Uterus (tissue), 4 donors: Measurements from ENCODE around the gene TPCN1. TPM values are rescaled to one million over a fixed set of nuclear protein-coding genes. Genes with fewer than 3 reads are reported as not detected.
"Not testable (repeated sequence)": the region's sequence is repeated elsewhere in the genome, so short reads cannot be mapped to it uniquely, and the experiment has no call there.

Source experiments
- DNase-seq, 2 donors: peaks; one replicate each; pipeline ENCODE4 v3.0.0-alpha.2; 2019 to 2020
- H3K27ac ChIP-seq, 2 donors: fragments of 200-600 bp; sonication (generic); 1 replicate in 1 of 2; 2 replicates in 1 of 2; pipeline ENCODE4 v1.5.1; 2016 to 2018
- H3K27me3 ChIP-seq, 2 donors: fragments of 200-600 bp; sonication (generic); one replicate each; pipeline ENCODE4 v1.5.1; 2018 to 2019; ENCODE audit warnings: control low read depth in 1 of 2
- H3K36me3 ChIP-seq, 2 donors: fragments of 200-600 bp; sonication (generic); one replicate each; pipeline ENCODE4 v1.5.1; 2019; ENCODE audit warnings: control low read depth in 1 of 2
- H3K4me1 ChIP-seq, 2 donors: fragments of 200-600 bp; sonication (generic); one replicate each; pipeline ENCODE4 v1.5.1; 2018 to 2019; ENCODE audit warnings: control low read depth in 1 of 2
- H3K4me3 ChIP-seq, 2 donors: fragments of 200-600 bp; sonication (generic); 1 replicate in 1 of 2; 2 replicates in 1 of 2; pipeline ENCODE4 v1.5.1; 2018 to 2019; ENCODE audit warnings: mild to moderate bottlenecking in 1 of 2
- H3K9me3 ChIP-seq, 2 donors: fragments of 200-600 bp; sonication (generic); one replicate each; pipeline ENCODE4 v1.5.1; 2019; ENCODE audit warnings: control low read depth in 1 of 2
- CTCF ChIP-seq, 4 experiments: fragments of 200-600 bp in 2 of 4; fragments of 450-650 bp in 2 of 4; sonication (generic) in 2 of 4; IDR thresholded peaks; one replicate each; pipeline ENCODE4 v1.5.1; 2016 to 2019; ENCODE audit warnings: antibody characterized with exemption in 4 of 4, mild to moderate bottlenecking in 2 of 4, moderate library complexity in 1 of 4
- POLR2A ChIP-seq, 2 donors: fragments of 450-650 bp; IDR thresholded peaks; one replicate each; pipeline ENCODE4 v1.6.1; 2016; ENCODE audit warnings: antibody characterized with exemption in 2 of 2, mild to moderate bottlenecking in 1 of 2, moderate library complexity in 1 of 2
- intact Hi-C: fragments of 100-400 bp; cut with DNase I; formaldehyde crosslinking; loops from one replicate; pipeline ENCODE4 v1.15.1; 2023; ENCODE audit warnings: low total_unique reads
- total RNA-seq, 4 donors: library from RNA; depleted of rRNA in 3 of 4; stranded (reverse); fragments of >200 nt in 3 of 4; gene quantifications; one replicate each; pipeline versions ENCODE4 v1.1.0 to v1.2.4, GENCODE V29; 2014 to 2023
- donor health status: DM: yes; HTN: yes; CAD: no.

TPCN1 gene
- total RNA-seq, 4 donors from 2014 or later = 21.4 to 79.8 (median 52.9) TPM

GRCh38 chr12:113204804-113205203 is 16.5 kb upstream of the TPCN1 start:
- intact Hi-C loops = no loop called here
- H3K27ac ChIP-seq = no peak overlapping the region
- DNase-seq = no peak
- no peaks in the 10 kb centered on the region for H3K36me3 ChIP-seq
- no peaks in the 10 kb centered on the region for H3K27me3 ChIP-seq
- no peaks in the 10 kb centered on the region for H3K4me1 ChIP-seq
- H3K9me3 ChIP-seq = no peaks in the 10 kb centered on the region
- TF ChIP-seq POLR2A (IDR thresholded peaks at IDR 0.05) (no peak), CTCF (IDR thresholded peaks at IDR 0.05) (no peak)
- H3K4me3 ChIP-seq = no peak overlapping the region

GRCh38 chr12:113206802-113207201 is 14.5 kb upstream of the TPCN1 start:
- H3K36me3 ChIP-seq, intact Hi-C loops, H3K4me1 ChIP-seq, H3K27ac ChIP-seq, H3K4me3 ChIP-seq, H3K27me3 ChIP-seq, DNase-seq, H3K9me3 ChIP-seq: not testable (repeated sequence)

- H3K4me1 ChIP-seq = no peaks in the 10 kb centered on the region
- no peak overlapping the region for H3K27ac ChIP-seq
- H3K36me3 ChIP-seq = no peaks in the 10 kb centered on the region
- TF ChIP-seq CTCF (IDR thresholded peaks at IDR 0.05) (no peak), POLR2A (IDR thresholded peaks at IDR 0.05) (no peak)
- intact Hi-C loops = no loop called here
- no peak overlapping the region for H3K4me3 ChIP-seq
- H3K9me3 ChIP-seq = no peaks in the 10 kb centered on the region
- no peak for DNase-seq
- H3K27me3 ChIP-seq = no peaks in the 10 kb centered on the region
These were observed 13.6 kb upstream of the TPCN1 start for GRCh38 chr12:113207613-113208040.

GRCh38 chr12:113208041-113208934 is 13.0 kb upstream of the TPCN1 start:
- no peak overlapping the region for H3K4me3 ChIP-seq
- intact Hi-C loops = no loop called here
- TF ChIP-seq POLR2A (IDR thresholded peaks at IDR 0.05) (no peak), CTCF (IDR thresholded peaks at IDR 0.05) (no peak)
- H3K27me3 ChIP-seq = no peaks in the 10 kb centered on the region
- no peak for DNase-seq
- H3K27ac ChIP-seq = no peak overlapping the region
- no peaks in the 10 kb centered on the region for H3K36me3 ChIP-seq
- H3K4me1 ChIP-seq = no peaks in the 10 kb centered on the region
- no peaks in the 10 kb centered on the region for H3K9me3 ChIP-seq

- H3K27me3 ChIP-seq = no peaks in the 10 kb centered on the region
- H3K27ac ChIP-seq = no peak overlapping the region
- intact Hi-C loops = no loop called here
- TF ChIP-seq CTCF (IDR thresholded peaks at IDR 0.05) = no peak
- no peak for TF ChIP-seq POLR2A (IDR thresholded peaks at IDR 0.05)
- no peak overlapping the region for H3K4me3 ChIP-seq
- H3K9me3 ChIP-seq = no peaks in the 10 kb centered on the region
- no peaks in the 10 kb centered on the region for H3K36me3 ChIP-seq
- no peak for DNase-seq
- H3K4me1 ChIP-seq = no peaks in the 10 kb centered on the region
These were observed 10.1 kb upstream of the TPCN1 start for GRCh38 chr12:113211160-113211559.
